ENCODE results near the gene EFR3B.

Gene EFR3B

DNA sequence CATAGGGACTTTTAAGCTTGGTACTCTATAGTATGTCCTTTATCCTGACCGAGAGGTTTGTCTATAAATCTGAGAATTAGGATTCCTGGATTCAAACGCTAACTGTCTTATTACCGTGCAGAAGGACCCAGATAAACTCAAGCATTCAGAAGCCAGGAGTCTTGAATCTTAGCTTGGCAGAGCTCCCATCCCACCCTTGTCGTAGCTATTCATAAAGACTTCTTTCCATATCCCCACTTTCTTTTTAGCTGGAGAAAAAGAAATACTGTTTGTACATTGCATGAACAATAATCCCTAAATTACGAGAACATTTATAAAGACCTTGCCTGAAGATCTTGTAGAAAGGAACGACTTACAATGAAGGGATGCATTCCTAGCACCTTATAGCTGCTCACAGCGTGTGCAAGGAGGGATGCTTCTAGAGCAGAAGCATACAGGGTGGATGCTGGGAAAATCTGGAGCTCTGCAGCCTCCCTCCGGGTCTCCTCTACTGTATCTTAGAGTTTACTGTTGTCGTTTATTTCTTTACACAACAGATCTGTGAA, 13.6 kb downstream of the EFR3B start:
- Histone ChIP-seq H3K9me3 (ENCODE audit: control extremely low read depth in 1 of 5, control insufficient read depth in 4 of 5, insufficient read depth in 2 of 5, low read depth in 1 of 5, low read length in 4 of 5) (no peaks in the 10 kb centered on the region), H3K4me3 (ENCODE audit: control insufficient read depth in 1 of 7, extremely low read depth in 1 of 7, insufficient read depth in 4 of 7, low read depth in 2 of 7, low read length in 6 of 7) (no peak overlapping the region), H3K27me3 (replicated peaks in 2 of 5; ENCODE audit: control insufficient read depth in 4 of 5, insufficient read depth in 5 of 5, low read length in 4 of 5) (no peaks in the 10 kb centered on the region), H3K4me1 (ENCODE audit: control extremely low read depth in 1 of 4, control insufficient read depth in 4 of 4, insufficient read depth in 4 of 4, low read length in 3 of 4) (peaks cover 0 to 11% (median 5%) of the 10 kb centered on the region in 4 experiments), H3K36me3 (ENCODE audit: control insufficient read depth in 4 of 4, insufficient read depth in 4 of 4, low read length in 3 of 4) (no peaks in the 10 kb centered on the region), H3K27ac (ENCODE audit: insufficient read depth in 1 of 2, low read depth in 1 of 2, low read length in 2 of 2, poor library complexity in 1 of 2, severe bottlenecking in 2 of 2) (no peak overlapping the region)
- CTCF ChIA-PET, result interaction anchor here (0.8 to 1.6 kb wide), 2 partner anchors 9 to 10 kb away, joined by 3 to 5 read pairs; no protein-coding TSS in a partner anchor
- no peak for DNase-seq
- 100% methylated on average over 3 of the region's 9 CpGs for WGBS (ENCODE audit: insufficient coverage)
- POLR2A ChIA-PET, result no interaction called here

GRCh38 chr2:25056098-25056821, 14.4 kb downstream of the EFR3B start:
- Histone ChIP-seq H3K27ac (ENCODE audit: insufficient read depth in 1 of 2, low read depth in 1 of 2, low read length in 2 of 2, poor library complexity in 1 of 2, severe bottlenecking in 2 of 2) (no peak overlapping the region), H3K4me3 (ENCODE audit: control insufficient read depth in 1 of 7, extremely low read depth in 1 of 7, insufficient read depth in 4 of 7, low read depth in 2 of 7, low read length in 6 of 7) (no peak overlapping the region), H3K36me3 (ENCODE audit: control insufficient read depth in 4 of 4, insufficient read depth in 4 of 4, low read length in 3 of 4) (no peaks in the 10 kb centered on the region), H3K27me3 (replicated peaks in 2 of 5; ENCODE audit: control insufficient read depth in 4 of 5, insufficient read depth in 5 of 5, low read length in 4 of 5) (no peaks in the 10 kb centered on the region), H3K4me1 (ENCODE audit: control extremely low read depth in 1 of 4, control insufficient read depth in 4 of 4, insufficient read depth in 4 of 4, low read length in 3 of 4) (peaks cover 0 to 11% (median 5%) of the 10 kb centered on the region in 4 experiments), H3K9me3 (ENCODE audit: control extremely low read depth in 1 of 5, control insufficient read depth in 4 of 5, insufficient read depth in 2 of 5, low read depth in 1 of 5, low read length in 4 of 5) (no peaks in the 10 kb centered on the region)
- CTCF ChIA-PET, result interaction anchor here (1.6 kb wide), 1 partner anchor 8 kb away, joined by 5 read pairs; no protein-coding TSS in a partner anchor
- 32% methylated on average over 6 of the region's 9 CpGs for WGBS (ENCODE audit: insufficient coverage)
- POLR2A ChIA-PET, result no interaction called here
- DNase-seq, result peak in 1 of 3 donors; percentile 6

GRCh38 chr2:25062511-25062917, 20.6 kb downstream of the EFR3B start:
- WGBS (ENCODE audit: insufficient coverage), result 96% methylated on average over 10 of the region's 11 CpGs
- POLR2A ChIA-PET, result no interaction called here

GRCh38 chr2:25063876-25064660, 22.2 kb downstream of the EFR3B start:
- Histone ChIP-seq H3K4me1 (ENCODE audit: control extremely low read depth in 1 of 4, control insufficient read depth in 4 of 4, insufficient read depth in 4 of 4, low read length in 3 of 4) (no peaks in the 10 kb centered on the region), H3K36me3 (ENCODE audit: control insufficient read depth in 4 of 4, insufficient read depth in 4 of 4, low read length in 3 of 4) (no peaks in the 10 kb centered on the region), H3K27ac (ENCODE audit: insufficient read depth in 1 of 2, low read depth in 1 of 2, low read length in 2 of 2, poor library complexity in 1 of 2, severe bottlenecking in 2 of 2) (no peak overlapping the region), H3K27me3 (replicated peaks in 2 of 5; ENCODE audit: control insufficient read depth in 4 of 5, insufficient read depth in 5 of 5, low read length in 4 of 5) (peaks cover 0 to 1% (median 0%) of the 10 kb centered on the region in 5 experiments), H3K9me3 (ENCODE audit: control extremely low read depth in 1 of 5, control insufficient read depth in 4 of 5, insufficient read depth in 2 of 5, low read depth in 1 of 5, low read length in 4 of 5) (peaks cover 0 to 6% (median 0%) of the 10 kb centered on the region in 5 experiments), H3K4me3 (ENCODE audit: control insufficient read depth in 1 of 7, extremely low read depth in 1 of 7, insufficient read depth in 4 of 7, low read depth in 2 of 7, low read length in 6 of 7) (no peak overlapping the region)
- POLR2A ChIA-PET, result no interaction called here
- CTCF ChIA-PET, result interaction anchor here (1.2 to 2.4 kb wide), 4 partner anchors 9 to 107 kb away, joined by 3 to 6 read pairs (median 4); no protein-coding TSS in a partner anchor
- 95% methylated on average over 9 of the region's 13 CpGs for WGBS (ENCODE audit: insufficient coverage)
- DNase-seq, result no peak

More at GRCh38 chr2:25062511-25062917, 20.6 kb downstream of the EFR3B start:
- peaks cover 0 to 6% (median 0%) of the 10 kb centered on the region in 5 experiments for H3K9me3 ChIP-seq (ENCODE audit: control extremely low read depth in 1 of 5, control insufficient read depth in 4 of 5, insufficient read depth in 2 of 5, low read depth in 1 of 5, low read length in 4 of 5)
- no peak overlapping the region for H3K4me3 ChIP-seq (ENCODE audit: control insufficient read depth in 1 of 7, extremely low read depth in 1 of 7, insufficient read depth in 4 of 7, low read depth in 2 of 7, low read length in 6 of 7)
- CTCF ChIA-PET, result no interaction called here
- no peak overlapping the region for H3K27ac ChIP-seq (ENCODE audit: insufficient read depth in 1 of 2, low read depth in 1 of 2, low read length in 2 of 2, poor library complexity in 1 of 2, severe bottlenecking in 2 of 2)
- H3K36me3 ChIP-seq (ENCODE audit: control insufficient read depth in 4 of 4, insufficient read depth in 4 of 4, low read length in 3 of 4), result no peaks in the 10 kb centered on the region
- H3K4me1 ChIP-seq (ENCODE audit: control extremely low read depth in 1 of 4, control insufficient read depth in 4 of 4, insufficient read depth in 4 of 4, low read length in 3 of 4), result no peaks in the 10 kb centered on the region
- DNase-seq, result no peak
- H3K27me3 ChIP-seq (replicated peaks in 2 of 5; ENCODE audit: control insufficient read depth in 4 of 5, insufficient read depth in 5 of 5, low read length in 4 of 5), result peaks cover 0 to 1% (median 0%) of the 10 kb centered on the region in 5 experiments

- Histone ChIP-seq H3K27ac (ENCODE audit: insufficient read depth in 1 of 2, low read depth in 1 of 2, low read length in 2 of 2, poor library complexity in 1 of 2, severe bottlenecking in 2 of 2) (no peak overlapping the region), H3K4me3 (ENCODE audit: control insufficient read depth in 1 of 7, extremely low read depth in 1 of 7, insufficient read depth in 4 of 7, low read depth in 2 of 7, low read length in 6 of 7) (no peak overlapping the region), H3K36me3 (ENCODE audit: control insufficient read depth in 4 of 4, insufficient read depth in 4 of 4, low read length in 3 of 4) (no peaks in the 10 kb centered on the region), H3K9me3 (ENCODE audit: control extremely low read depth in 1 of 5, control insufficient read depth in 4 of 5, insufficient read depth in 2 of 5, low read depth in 1 of 5, low read length in 4 of 5) (peaks cover 0 to 6% (median 0%) of the 10 kb centered on the region in 5 experiments), H3K27me3 (replicated peaks in 2 of 5; ENCODE audit: control insufficient read depth in 4 of 5, insufficient read depth in 5 of 5, low read length in 4 of 5) (peaks cover 0 to 4% (median 0%) of the 10 kb centered on the region in 5 experiments), H3K4me1 (ENCODE audit: control extremely low read depth in 1 of 4, control insufficient read depth in 4 of 4, insufficient read depth in 4 of 4, low read length in 3 of 4) (no peaks in the 10 kb centered on the region)
- ChIA-PET CTCF (no interaction called here), POLR2A (interaction anchor here (0.6 kb wide), 1 partner anchor 1018 kb away, joined by 4 read pairs; no protein-coding TSS in a partner anchor)
- no peak for DNase-seq
- 95% methylated on average over 2 of the region's 4 CpGs for WGBS (ENCODE audit: insufficient coverage)
These were observed 23.9 kb downstream of the EFR3B start for GRCh38 chr2:25065768-25066167.

DNA sequence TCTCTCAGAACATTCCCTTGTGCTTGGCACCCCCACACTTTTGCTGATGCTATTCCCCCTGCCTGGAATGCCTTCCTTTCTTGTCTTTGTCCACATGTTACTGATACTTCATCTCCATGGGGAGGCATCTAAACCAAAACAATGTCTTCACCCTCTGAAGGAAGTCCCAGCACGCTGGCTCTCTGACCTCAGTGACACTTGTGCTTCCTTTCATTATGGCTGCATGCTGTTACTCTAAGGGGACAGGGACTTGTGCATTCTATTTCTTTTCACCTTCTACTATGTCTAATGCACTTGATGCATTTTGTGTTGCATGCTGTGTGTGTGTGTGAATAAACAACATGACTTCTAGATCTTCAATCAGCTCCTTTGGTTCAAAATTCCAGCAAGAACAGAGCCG, 24.6 kb downstream of the EFR3B start:
- no peaks in the 10 kb centered on the region for H3K4me1 ChIP-seq (ENCODE audit: control extremely low read depth in 1 of 4, control insufficient read depth in 4 of 4, insufficient read depth in 4 of 4, low read length in 3 of 4)
- ChIA-PET CTCF (no interaction called here), POLR2A (no interaction called here)
- H3K27me3 ChIP-seq (replicated peaks in 2 of 5; ENCODE audit: control insufficient read depth in 4 of 5, insufficient read depth in 5 of 5, low read length in 4 of 5), result peaks cover 0 to 4% (median 0%) of the 10 kb centered on the region in 5 experiments
- H3K4me3 ChIP-seq (ENCODE audit: control insufficient read depth in 1 of 7, extremely low read depth in 1 of 7, insufficient read depth in 4 of 7, low read depth in 2 of 7, low read length in 6 of 7), result no peak overlapping the region
- no peaks in the 10 kb centered on the region for H3K36me3 ChIP-seq (ENCODE audit: control insufficient read depth in 4 of 4, insufficient read depth in 4 of 4, low read length in 3 of 4)
- DNase-seq, result no peak
- H3K27ac ChIP-seq (ENCODE audit: insufficient read depth in 1 of 2, low read depth in 1 of 2, low read length in 2 of 2, poor library complexity in 1 of 2, severe bottlenecking in 2 of 2), result no peak overlapping the region
- 100% methylated on average over 1 of the region's 2 CpGs for WGBS (ENCODE audit: insufficient coverage)
- peaks cover 0 to 6% (median 0%) of the 10 kb centered on the region in 5 experiments for H3K9me3 ChIP-seq (ENCODE audit: control extremely low read depth in 1 of 5, control insufficient read depth in 4 of 5, insufficient read depth in 2 of 5, low read depth in 1 of 5, low read length in 4 of 5)
